ENCODE data around the gene GAPVD1.

The GAPVD1 gene

GRCh38 chr9:125379208-125379607 lies 117.6 kb downstream of the GAPVD1 start:
- Histone ChIP-seq H3K4me1 (ENCODE audit: insufficient read depth, low read length) (peaks cover 9% of the 10 kb centered on the region), H3K27me3 (ENCODE audit: insufficient read depth, low read length, poor library complexity) (peaks cover 3% of the 10 kb centered on the region), H3K9ac (ENCODE audit: low read depth, low read length) (no peak overlapping the region), H3K36me3 (ENCODE audit: insufficient read depth, low read length) (no peaks in the 10 kb centered on the region), H4K20me1 (ENCODE audit: insufficient read depth, low read length) (no peaks in the 10 kb centered on the region), H3K4me3 (ENCODE audit: low read depth in 1 of 2, low read length in 2 of 2) (no peak overlapping the region), H2AFZ (ENCODE audit: low read depth, low read length) (no peak overlapping the region), H3K4me2 (ENCODE audit: insufficient read depth, low read length) (no peak overlapping the region), H3K27ac (ENCODE audit: low read length) (no peak overlapping the region), H3K79me2 (ENCODE audit: insufficient read depth, low read length) (no peaks in the 10 kb centered on the region), H3K9me3 (ENCODE audit: insufficient read depth, low read length, severe bottlenecking) (no peaks in the 10 kb centered on the region)
- DNase-seq (no peak), ATAC-seq (ENCODE audit: insufficient read depth, low read depth) (no peak)
- TF ChIP-seq EZH2 (IDR thresholded peaks at IDR 0.05; ENCODE audit: borderline replicate concordance, low read depth, low read length, severe bottlenecking), result no peak
- TF ChIP-seq CTCF (IDR thresholded peaks at IDR 0.05; ENCODE audit: borderline replicate concordance, extremely low read depth, low read length, poor library complexity, severe bottlenecking), result no peak

- H2AFZ ChIP-seq (ENCODE audit: low read depth, low read length), result no peak overlapping the region
- no peak for TF ChIP-seq CTCF (IDR thresholded peaks at IDR 0.05; ENCODE audit: borderline replicate concordance, extremely low read depth, low read length, poor library complexity, severe bottlenecking)
- TF ChIP-seq EZH2 (IDR thresholded peaks at IDR 0.05; ENCODE audit: borderline replicate concordance, low read depth, low read length, severe bottlenecking), result no peak
Measured at GRCh38 chr9:125380406-125380805, 118.8 kb downstream of the GAPVD1 start.

GRCh38 chr9:125387861-125388524 lies 126.4 kb downstream of the GAPVD1 start:
- H3K4me1 ChIP-seq (ENCODE audit: insufficient read depth, low read length), result no peaks in the 10 kb centered on the region
- no peak overlapping the region for H3K4me3 ChIP-seq (ENCODE audit: low read depth in 1 of 2, low read length in 2 of 2)
- no peaks in the 10 kb centered on the region for H3K27me3 ChIP-seq (ENCODE audit: insufficient read depth, low read length, poor library complexity)
- no peak for ATAC-seq (ENCODE audit: insufficient read depth, low read depth)
- H3K36me3 ChIP-seq (ENCODE audit: insufficient read depth, low read length), result no peaks in the 10 kb centered on the region
- no peak overlapping the region for H3K27ac ChIP-seq (ENCODE audit: low read length)
- H3K9ac ChIP-seq (ENCODE audit: low read depth, low read length), result no peak overlapping the region
- no peaks in the 10 kb centered on the region for H3K79me2 ChIP-seq (ENCODE audit: insufficient read depth, low read length)
- no peak for DNase-seq
- H4K20me1 ChIP-seq (ENCODE audit: insufficient read depth, low read length), result no peaks in the 10 kb centered on the region
- no peak for TF ChIP-seq EZH2 (IDR thresholded peaks at IDR 0.05; ENCODE audit: borderline replicate concordance, low read depth, low read length, severe bottlenecking)
- no peak overlapping the region for H3K4me2 ChIP-seq (ENCODE audit: insufficient read depth, low read length)
- no peaks in the 10 kb centered on the region for H3K9me3 ChIP-seq (ENCODE audit: insufficient read depth, low read length, severe bottlenecking)
- no peak overlapping the region for H2AFZ ChIP-seq (ENCODE audit: low read depth, low read length)

More at GRCh38 chr9:125380406-125380805, 118.8 kb downstream of the GAPVD1 start:
- no peak overlapping the region for H3K4me3 ChIP-seq (ENCODE audit: low read depth in 1 of 2, low read length in 2 of 2)
- H3K4me2 ChIP-seq (ENCODE audit: insufficient read depth, low read length), result no peak overlapping the region
- H3K36me3 ChIP-seq (ENCODE audit: insufficient read depth, low read length), result no peaks in the 10 kb centered on the region
- H4K20me1 ChIP-seq (ENCODE audit: insufficient read depth, low read length), result no peaks in the 10 kb centered on the region
- no peaks in the 10 kb centered on the region for H3K79me2 ChIP-seq (ENCODE audit: insufficient read depth, low read length)
- no peaks in the 10 kb centered on the region for H3K9me3 ChIP-seq (ENCODE audit: insufficient read depth, low read length, severe bottlenecking)
- H3K27ac ChIP-seq (ENCODE audit: low read length), result no peak overlapping the region
- H3K9ac ChIP-seq (ENCODE audit: low read depth, low read length), result no peak overlapping the region
- ATAC-seq (ENCODE audit: insufficient read depth, low read depth) (no peak), DNase-seq (no peak)
- no peaks in the 10 kb centered on the region for H3K27me3 ChIP-seq (ENCODE audit: insufficient read depth, low read length, poor library complexity)
- no peaks in the 10 kb centered on the region for H3K4me1 ChIP-seq (ENCODE audit: insufficient read depth, low read length)

- Histone ChIP-seq H4K20me1 (ENCODE audit: insufficient read depth, low read length) (no peaks in the 10 kb centered on the region), H3K79me2 (ENCODE audit: insufficient read depth, low read length) (no peaks in the 10 kb centered on the region), H3K27ac (ENCODE audit: low read length) (no peak overlapping the region), H3K27me3 (ENCODE audit: insufficient read depth, low read length, poor library complexity) (no peaks in the 10 kb centered on the region), H3K4me1 (ENCODE audit: insufficient read depth, low read length) (no peaks in the 10 kb centered on the region), H3K36me3 (ENCODE audit: insufficient read depth, low read length) (no peaks in the 10 kb centered on the region), H3K9me3 (ENCODE audit: insufficient read depth, low read length, severe bottlenecking) (no peaks in the 10 kb centered on the region), H3K4me2 (ENCODE audit: insufficient read depth, low read length) (no peak overlapping the region), H2AFZ (ENCODE audit: low read depth, low read length) (no peak overlapping the region), H3K9ac (ENCODE audit: low read depth, low read length) (no peak overlapping the region), H3K4me3 (ENCODE audit: low read depth in 1 of 2, low read length in 2 of 2) (no peak overlapping the region)
- no peak for ATAC-seq (ENCODE audit: insufficient read depth, low read depth)
- DNase-seq, result no peak
- TF ChIP-seq CTCF (IDR thresholded peaks at IDR 0.05; ENCODE audit: borderline replicate concordance, extremely low read depth, low read length, poor library complexity, severe bottlenecking), result no peak
- no peak for TF ChIP-seq EZH2 (IDR thresholded peaks at IDR 0.05; ENCODE audit: borderline replicate concordance, low read depth, low read length, severe bottlenecking)
Measured at GRCh38 chr9:125388978-125389377, 127.4 kb downstream of the GAPVD1 start.

Data from DND-41 (cell line).